Measurements from ENCODE around the gene KRTAP10-3. TPM values are rescaled to one million over a fixed set of nuclear protein-coding genes. Genes with fewer than 3 reads are reported as not detected.
A peak's percentile ranks its signal among the peaks of the same experiment; 100 is the strongest.

Gene KRTAP10-3
- total RNA-seq, 1 donor from 2014 or later, result not detected

DNA sequence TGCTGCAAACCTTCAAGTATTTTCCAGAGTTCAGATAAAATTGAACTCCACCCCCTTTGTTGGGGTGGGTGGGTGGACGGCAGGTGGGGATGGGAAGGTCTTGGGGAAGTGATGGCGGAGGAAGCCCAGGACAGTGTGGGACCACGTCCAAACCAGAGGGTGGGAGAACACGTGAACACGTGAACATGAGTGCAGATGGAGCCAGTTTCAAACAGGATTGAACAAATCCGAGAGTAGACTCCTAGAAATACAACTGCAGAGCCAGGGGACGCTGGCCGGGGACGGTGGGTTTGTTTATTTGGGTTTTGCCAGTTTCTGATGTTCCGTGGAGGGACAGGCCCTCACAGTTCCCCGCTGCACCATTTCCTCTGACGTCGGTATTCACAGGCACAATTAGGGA, 10.2 kb downstream of the KRTAP10-3 start:
- H3K9me3 Mint-ChIP-seq, result peaks cover 10% of the 10 kb centered on the region
- no peak overlapping the region for H3K4me3 Mint-ChIP-seq
- H3K4me1 Mint-ChIP-seq, result peaks cover 21% of the 10 kb centered on the region
- H3K27ac Mint-ChIP-seq (ENCODE audit: unreplicated experiment), result peak overlapping the region; percentile 76
- TF ChIP-seq, protein P1, sequence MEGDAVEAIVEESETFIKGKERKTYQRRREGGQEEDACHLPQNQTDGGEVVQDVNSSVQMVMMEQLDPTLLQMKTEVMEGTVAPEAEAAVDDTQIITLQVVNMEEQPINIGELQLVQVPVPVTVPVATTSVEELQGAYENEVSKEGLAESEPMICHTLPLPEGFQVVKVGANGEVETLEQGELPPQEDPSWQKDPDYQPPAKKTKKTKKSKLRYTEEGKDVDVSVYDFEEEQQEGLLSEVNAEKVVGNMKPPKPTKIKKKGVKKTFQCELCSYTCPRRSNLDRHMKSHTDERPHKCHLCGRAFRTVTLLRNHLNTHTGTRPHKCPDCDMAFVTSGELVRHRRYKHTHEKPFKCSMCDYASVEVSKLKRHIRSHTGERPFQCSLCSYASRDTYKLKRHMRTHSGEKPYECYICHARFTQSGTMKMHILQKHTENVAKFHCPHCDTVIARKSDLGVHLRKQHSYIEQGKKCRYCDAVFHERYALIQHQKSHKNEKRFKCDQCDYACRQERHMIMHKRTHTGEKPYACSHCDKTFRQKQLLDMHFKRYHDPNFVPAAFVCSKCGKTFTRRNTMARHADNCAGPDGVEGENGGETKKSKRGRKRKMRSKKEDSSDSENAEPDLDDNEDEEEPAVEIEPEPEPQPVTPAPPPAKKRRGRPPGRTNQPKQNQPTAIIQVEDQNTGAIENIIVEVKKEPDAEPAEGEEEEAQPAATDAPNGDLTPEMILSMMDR (conservative IDR thresholded peaks at IDR 0.05), result no peak
- H3K36me3 Mint-ChIP-seq (ENCODE audit: low read depth), result peaks cover 10% of the 10 kb centered on the region
- DNase-seq (ENCODE audit: low read depth, low spot score), result no peak
- no peaks in the 10 kb centered on the region for H3K27me3 Mint-ChIP-seq (ENCODE audit: low read depth)

DNA sequence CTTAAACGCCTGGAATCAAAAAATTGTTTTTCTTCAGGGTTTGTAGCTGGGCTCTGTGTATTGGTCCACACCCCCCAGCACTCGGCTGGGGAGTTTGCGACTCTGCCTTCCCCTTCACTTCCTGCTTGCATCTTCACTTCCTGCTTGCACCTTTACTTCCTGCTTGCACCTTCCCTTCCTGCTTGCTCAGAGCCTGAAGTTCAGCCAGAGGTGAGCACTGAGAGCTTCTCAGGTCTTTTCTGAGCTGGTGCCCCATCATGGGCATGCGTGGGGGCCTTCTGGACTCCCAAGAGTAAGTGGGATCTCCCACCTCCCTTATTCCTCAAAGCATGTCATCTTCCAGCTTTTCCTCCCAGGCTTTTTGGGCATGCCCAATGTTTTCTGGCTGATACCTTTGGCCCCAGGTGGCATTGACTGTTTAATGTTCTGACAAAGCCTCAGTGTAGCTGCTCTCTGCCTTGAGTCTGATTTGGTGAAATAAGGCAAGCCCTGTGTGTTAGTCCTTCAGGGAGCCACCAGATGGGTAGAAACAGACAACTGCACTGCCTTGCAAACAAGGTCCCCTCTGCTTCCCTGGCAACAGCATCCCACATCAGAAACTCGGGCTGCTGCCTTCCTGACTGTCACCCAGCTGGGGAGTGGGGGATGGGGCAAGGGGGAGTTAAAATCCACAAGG, 10.8 kb downstream of the KRTAP10-3 start:
- TF ChIP-seq, protein P1 (conservative IDR thresholded peaks at IDR 0.05), result no peak
- no peak for DNase-seq (ENCODE audit: low read depth, low spot score)
- Mint-ChIP-seq H3K4me3 (no peak overlapping the region), H3K27ac (ENCODE audit: unreplicated experiment) (no peak overlapping the region), H3K27me3 (ENCODE audit: low read depth) (no peaks in the 10 kb centered on the region), H3K9me3 (peaks cover 10% of the 10 kb centered on the region), H3K4me1 (peaks cover 21% of the 10 kb centered on the region), H3K36me3 (ENCODE audit: low read depth) (peaks cover 10% of the 10 kb centered on the region)

DNA sequence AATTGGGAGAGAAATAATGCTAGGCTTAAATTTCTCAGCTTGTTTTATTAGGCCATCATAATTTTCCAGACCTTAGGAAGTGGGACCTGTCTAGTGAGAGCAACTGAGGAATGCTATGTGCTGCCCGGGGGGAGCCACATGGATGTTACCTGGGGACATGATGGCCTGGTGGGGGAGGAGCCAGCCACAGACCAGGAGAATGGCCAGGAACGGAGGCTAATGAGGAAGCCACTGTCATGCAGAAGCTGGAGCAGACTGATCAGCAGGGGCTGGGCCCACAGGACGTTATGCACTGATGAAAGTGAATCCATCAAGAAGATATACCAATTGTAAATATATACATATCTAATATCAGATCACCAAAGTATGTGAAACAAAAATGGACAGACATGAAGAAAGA, 14.0 kb downstream of the KRTAP10-3 start:
- TF ChIP-seq, protein P1 (conservative IDR thresholded peaks at IDR 0.05), result no peak
- Mint-ChIP-seq H3K36me3 (ENCODE audit: low read depth) (peaks cover 10% of the 10 kb centered on the region), H3K4me3 (no peak overlapping the region), H3K9me3 (peaks cover 10% of the 10 kb centered on the region), H3K4me1 (peaks cover 15% of the 10 kb centered on the region), H3K27ac (ENCODE audit: unreplicated experiment) (no peak overlapping the region), H3K27me3 (ENCODE audit: low read depth) (no peaks in the 10 kb centered on the region)
- no peak for DNase-seq (ENCODE audit: low read depth, low spot score)

DNA sequence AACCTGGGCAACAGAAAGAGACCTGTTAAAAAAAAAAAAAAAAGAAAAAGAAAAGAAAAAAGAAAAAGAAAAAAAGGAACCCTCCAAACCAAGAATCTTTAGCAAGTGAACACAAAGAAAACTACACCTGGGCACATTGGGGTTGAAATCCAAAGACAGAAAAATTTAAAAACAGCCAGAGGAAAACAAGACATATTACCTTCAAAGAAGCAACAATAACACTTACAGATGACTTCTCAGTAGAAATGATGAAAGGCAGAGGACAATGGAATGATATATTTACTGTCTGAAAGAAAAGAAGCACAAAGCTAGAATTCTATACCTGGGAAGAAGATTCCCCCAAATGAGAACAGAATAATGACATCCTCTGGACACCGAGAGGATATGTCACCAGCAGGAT, 15.9 kb downstream of the KRTAP10-3 start:
- Mint-ChIP-seq H3K4me1 (no peaks in the 10 kb centered on the region), H3K4me3 (no peak overlapping the region), H3K27ac (ENCODE audit: unreplicated experiment) (no peak overlapping the region), H3K9me3 (peaks cover 10% of the 10 kb centered on the region), H3K27me3 (ENCODE audit: low read depth) (no peaks in the 10 kb centered on the region), H3K36me3 (ENCODE audit: low read depth) (peaks cover 8% of the 10 kb centered on the region)
- no peak for DNase-seq (ENCODE audit: low read depth, low spot score)
- TF ChIP-seq, protein P1 (conservative IDR thresholded peaks at IDR 0.05), result no peak

DNA sequence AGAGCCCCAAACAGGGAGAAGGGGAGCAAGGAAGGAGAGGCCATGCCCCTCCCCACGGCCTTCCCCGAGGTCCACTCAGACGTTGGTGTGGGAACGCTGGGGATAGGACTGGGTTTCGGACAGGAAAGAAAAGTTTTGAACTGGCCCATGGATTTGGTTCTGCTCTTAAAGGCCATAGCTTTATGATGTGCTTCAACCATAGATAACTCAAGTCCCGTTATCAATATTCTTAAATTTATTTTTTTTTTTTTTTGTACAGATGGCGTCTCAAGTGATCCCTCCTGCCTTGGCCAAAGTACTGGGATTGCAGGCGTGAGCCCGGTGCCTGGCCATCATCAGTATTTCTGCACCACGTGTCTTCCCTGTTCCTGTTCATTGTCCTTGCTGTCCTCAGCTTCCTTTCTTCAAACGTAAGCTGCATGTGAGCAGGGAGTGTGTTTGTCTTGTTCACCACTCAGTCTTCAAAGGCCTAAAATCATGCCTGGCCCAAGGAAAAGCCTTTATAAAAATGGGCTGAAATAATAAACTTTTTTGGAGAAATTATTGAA, 17.8 kb downstream of the KRTAP10-3 start:
- H3K4me1 Mint-ChIP-seq, result no peaks in the 10 kb centered on the region
- DNase-seq (ENCODE audit: low read depth, low spot score), result no peak
- H3K27ac Mint-ChIP-seq (ENCODE audit: unreplicated experiment), result no peak overlapping the region
- peaks cover 4% of the 10 kb centered on the region for H3K9me3 Mint-ChIP-seq
- H3K27me3 Mint-ChIP-seq (ENCODE audit: low read depth), result no peaks in the 10 kb centered on the region
- H3K36me3 Mint-ChIP-seq (ENCODE audit: low read depth), result no peaks in the 10 kb centered on the region
- no peak overlapping the region for H3K4me3 Mint-ChIP-seq
- TF ChIP-seq, protein P1 (conservative IDR thresholded peaks at IDR 0.05), result no peak
